ENCODE results near the gene NDUFAF7.

The NDUFAF7 gene

DNA sequence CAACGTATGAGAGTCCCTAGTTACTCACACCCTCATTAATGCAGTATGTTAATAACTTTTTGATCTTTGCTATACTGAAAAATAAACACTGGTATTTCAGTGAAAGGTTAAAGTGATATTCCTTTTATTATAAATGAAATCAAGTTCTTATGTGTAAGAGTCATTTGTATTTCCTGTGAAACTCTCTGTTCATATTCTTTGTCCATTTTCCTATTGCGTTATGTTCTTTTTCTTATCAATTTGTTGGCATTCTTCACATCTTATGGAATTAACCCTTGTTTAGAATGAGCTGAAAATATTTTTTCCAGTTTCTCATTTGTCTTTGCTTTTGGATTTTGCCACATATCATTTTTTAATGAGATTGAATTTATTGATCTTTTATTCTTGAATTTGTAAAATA, 44.8 kb downstream of the NDUFAF7 start (continued):
- TF ChIP-seq, protein P1, sequence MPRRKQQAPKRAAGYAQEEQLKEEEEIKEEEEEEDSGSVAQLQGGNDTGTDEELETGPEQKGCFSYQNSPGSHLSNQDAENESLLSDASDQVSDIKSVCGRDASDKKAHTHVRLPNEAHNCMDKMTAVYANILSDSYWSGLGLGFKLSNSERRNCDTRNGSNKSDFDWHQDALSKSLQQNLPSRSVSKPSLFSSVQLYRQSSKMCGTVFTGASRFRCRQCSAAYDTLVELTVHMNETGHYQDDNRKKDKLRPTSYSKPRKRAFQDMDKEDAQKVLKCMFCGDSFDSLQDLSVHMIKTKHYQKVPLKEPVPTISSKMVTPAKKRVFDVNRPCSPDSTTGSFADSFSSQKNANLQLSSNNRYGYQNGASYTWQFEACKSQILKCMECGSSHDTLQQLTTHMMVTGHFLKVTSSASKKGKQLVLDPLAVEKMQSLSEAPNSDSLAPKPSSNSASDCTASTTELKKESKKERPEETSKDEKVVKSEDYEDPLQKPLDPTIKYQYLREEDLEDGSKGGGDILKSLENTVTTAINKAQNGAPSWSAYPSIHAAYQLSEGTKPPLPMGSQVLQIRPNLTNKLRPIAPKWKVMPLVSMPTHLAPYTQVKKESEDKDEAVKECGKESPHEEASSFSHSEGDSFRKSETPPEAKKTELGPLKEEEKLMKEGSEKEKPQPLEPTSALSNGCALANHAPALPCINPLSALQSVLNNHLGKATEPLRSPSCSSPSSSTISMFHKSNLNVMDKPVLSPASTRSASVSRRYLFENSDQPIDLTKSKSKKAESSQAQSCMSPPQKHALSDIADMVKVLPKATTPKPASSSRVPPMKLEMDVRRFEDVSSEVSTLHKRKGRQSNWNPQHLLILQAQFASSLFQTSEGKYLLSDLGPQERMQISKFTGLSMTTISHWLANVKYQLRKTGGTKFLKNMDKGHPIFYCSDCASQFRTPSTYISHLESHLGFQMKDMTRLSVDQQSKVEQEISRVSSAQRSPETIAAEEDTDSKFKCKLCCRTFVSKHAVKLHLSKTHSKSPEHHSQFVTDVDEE (CRISPR knock-in tag; IDR thresholded peaks at IDR 0.05), result no peak
- TF ChIP-seq ARNTL (CRISPR knock-in tag; IDR thresholded peaks at IDR 0.05; ENCODE audit: borderline replicate concordance, low read depth), result no peak
- TF ChIP-seq, protein P2, sequence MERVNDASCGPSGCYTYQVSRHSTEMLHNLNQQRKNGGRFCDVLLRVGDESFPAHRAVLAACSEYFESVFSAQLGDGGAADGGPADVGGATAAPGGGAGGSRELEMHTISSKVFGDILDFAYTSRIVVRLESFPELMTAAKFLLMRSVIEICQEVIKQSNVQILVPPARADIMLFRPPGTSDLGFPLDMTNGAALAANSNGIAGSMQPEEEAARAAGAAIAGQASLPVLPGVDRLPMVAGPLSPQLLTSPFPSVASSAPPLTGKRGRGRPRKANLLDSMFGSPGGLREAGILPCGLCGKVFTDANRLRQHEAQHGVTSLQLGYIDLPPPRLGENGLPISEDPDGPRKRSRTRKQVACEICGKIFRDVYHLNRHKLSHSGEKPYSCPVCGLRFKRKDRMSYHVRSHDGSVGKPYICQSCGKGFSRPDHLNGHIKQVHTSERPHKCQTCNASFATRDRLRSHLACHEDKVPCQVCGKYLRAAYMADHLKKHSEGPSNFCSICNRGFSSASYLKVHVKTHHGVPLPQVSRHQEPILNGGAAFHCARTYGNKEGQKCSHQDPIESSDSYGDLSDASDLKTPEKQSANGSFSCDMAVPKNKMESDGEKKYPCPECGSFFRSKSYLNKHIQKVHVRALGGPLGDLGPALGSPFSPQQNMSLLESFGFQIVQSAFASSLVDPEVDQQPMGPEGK (CRISPR knock-in tag; IDR thresholded peaks at IDR 0.05; ENCODE audit: borderline replicate concordance), result no peak

DNA sequence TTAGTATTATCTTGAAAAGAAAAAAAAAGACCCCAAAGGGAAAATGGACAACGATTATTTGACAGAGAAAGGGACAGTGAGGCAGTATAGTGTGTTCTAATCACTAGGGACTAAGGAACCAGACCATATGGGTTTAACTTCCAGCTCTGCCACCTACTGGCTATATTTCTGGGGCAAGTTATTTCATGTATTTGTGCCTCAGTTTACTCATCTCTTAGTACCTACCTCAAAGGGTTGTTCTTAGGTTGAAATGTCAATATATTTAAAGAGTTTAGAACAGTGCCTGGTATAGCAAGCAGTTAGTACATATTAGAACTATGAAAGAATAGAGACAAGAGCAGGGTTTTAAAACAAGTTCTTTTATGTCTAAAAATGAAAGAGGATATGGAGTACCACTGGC, 50.5 kb downstream of the NDUFAF7 start:
- TF ChIP-seq, protein P3, sequence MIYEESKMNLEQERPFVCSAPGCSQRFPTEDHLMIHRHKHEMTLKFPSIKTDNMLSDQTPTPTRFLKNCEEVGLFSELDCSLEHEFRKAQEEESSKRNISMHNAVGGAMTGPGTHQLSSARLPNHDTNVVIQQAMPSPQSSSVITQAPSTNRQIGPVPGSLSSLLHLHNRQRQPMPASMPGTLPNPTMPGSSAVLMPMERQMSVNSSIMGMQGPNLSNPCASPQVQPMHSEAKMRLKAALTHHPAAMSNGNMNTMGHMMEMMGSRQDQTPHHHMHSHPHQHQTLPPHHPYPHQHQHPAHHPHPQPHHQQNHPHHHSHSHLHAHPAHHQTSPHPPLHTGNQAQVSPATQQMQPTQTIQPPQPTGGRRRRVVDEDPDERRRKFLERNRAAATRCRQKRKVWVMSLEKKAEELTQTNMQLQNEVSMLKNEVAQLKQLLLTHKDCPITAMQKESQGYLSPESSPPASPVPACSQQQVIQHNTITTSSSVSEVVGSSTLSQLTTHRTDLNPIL (CRISPR knock-in tag; IDR thresholded peaks at IDR 0.05; ENCODE audit: low read depth), result no peak
- TF ChIP-seq, protein P2 (CRISPR knock-in tag; IDR thresholded peaks at IDR 0.05; ENCODE audit: borderline replicate concordance), result no peak
- TF ChIP-seq GLIS3 (CRISPR knock-in tag; IDR thresholded peaks at IDR 0.05) (no peak), ESRRG (CRISPR knock-in tag; IDR thresholded peaks at IDR 0.05) (no peak), OSR1 (CRISPR knock-in tag; IDR thresholded peaks at IDR 0.05) (no peak), SNAI2 (CRISPR knock-in tag; IDR thresholded peaks at IDR 0.05) (no peak), ZC3H10 (CRISPR knock-in tag; IDR thresholded peaks at IDR 0.05) (no peak), ZNF565 (CRISPR knock-in tag; conservative IDR thresholded peaks at IDR 0.05; ENCODE audit: low read depth) (no peak), BACH2 (CRISPR knock-in tag; IDR thresholded peaks at IDR 0.05; ENCODE audit: borderline replicate concordance) (no peak), ZNF8 (CRISPR knock-in tag; IDR thresholded peaks at IDR 0.05) (no peak), ARNTL (CRISPR knock-in tag; IDR thresholded peaks at IDR 0.05; ENCODE audit: borderline replicate concordance, low read depth) (no peak), TOX (CRISPR knock-in tag; IDR thresholded peaks at IDR 0.05; ENCODE audit: borderline replicate concordance) (no peak), CSDC2 (CRISPR knock-in tag; IDR thresholded peaks at IDR 0.05) (no peak), PPARA (CRISPR knock-in tag; IDR thresholded peaks at IDR 0.05; ENCODE audit: borderline replicate concordance) (no peak), TCF4 (CRISPR knock-in tag; IDR thresholded peaks at IDR 0.05; ENCODE audit: borderline replicate concordance) (no peak)
- TF ChIP-seq, protein P4, sequence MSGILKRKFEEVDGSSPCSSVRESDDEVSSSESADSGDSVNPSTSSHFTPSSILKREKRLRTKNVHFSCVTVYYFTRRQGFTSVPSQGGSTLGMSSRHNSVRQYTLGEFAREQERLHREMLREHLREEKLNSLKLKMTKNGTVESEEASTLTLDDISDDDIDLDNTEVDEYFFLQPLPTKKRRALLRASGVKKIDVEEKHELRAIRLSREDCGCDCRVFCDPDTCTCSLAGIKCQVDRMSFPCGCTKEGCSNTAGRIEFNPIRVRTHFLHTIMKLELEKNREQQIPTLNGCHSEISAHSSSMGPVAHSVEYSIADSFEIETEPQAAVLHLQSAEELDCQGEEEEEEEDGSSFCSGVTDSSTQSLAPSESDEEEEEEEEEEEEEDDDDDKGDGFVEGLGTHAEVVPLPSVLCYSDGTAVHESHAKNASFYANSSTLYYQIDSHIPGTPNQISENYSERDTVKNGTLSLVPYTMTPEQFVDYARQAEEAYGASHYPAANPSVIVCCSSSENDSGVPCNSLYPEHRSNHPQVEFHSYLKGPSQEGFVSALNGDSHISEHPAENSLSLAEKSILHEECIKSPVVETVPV (CRISPR knock-in tag; IDR thresholded peaks at IDR 0.05), result no peak
- TF ChIP-seq, protein P5, sequence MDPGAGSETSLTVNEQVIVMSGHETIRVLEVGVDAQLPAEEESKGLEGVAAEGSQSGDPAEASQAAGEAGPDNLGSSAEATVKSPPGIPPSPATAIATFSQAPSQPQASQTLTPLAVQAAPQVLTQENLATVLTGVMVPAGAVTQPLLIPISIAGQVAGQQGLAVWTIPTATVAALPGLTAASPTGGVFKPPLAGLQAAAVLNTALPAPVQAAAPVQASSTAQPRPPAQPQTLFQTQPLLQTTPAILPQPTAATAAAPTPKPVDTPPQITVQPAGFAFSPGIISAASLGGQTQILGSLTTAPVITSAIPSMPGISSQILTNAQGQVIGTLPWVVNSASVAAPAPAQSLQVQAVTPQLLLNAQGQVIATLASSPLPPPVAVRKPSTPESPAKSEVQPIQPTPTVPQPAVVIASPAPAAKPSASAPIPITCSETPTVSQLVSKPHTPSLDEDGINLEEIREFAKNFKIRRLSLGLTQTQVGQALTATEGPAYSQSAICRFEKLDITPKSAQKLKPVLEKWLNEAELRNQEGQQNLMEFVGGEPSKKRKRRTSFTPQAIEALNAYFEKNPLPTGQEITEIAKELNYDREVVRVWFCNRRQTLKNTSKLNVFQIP (CRISPR knock-in tag; IDR thresholded peaks at IDR 0.05; ENCODE audit: borderline replicate concordance, low read depth), result no peak
- ATAC-seq, result no peak

DNA sequence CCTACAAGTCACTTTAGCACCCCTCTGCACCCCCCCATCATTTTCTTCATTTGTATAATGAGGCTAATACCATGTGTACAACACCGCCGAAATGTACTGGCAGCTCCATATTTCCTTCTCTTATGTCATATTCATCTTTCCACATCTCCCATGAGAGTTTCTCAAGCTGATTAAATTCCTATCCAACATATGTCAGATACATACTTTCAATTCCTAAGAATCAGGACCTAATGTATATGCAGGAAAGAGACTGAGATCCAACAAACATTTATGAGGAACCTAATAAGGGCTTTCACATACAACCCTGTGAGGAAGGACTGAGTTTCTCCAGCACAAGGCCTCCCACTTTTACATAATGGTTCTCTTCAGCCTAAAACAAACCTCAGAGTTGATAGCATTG, 51.3 kb downstream of the NDUFAF7 start:
- ATAC-seq, result no peak; the same call in 2 of the 3 replicates
- TF ChIP-seq ZFP3 (CRISPR knock-in tag; IDR thresholded peaks at IDR 0.05) (no peak), ZNF70 (CRISPR knock-in tag; IDR thresholded peaks at IDR 0.05) (no peak), TOX (CRISPR knock-in tag; IDR thresholded peaks at IDR 0.05; ENCODE audit: borderline replicate concordance) (no peak), ZNF565 (CRISPR knock-in tag; conservative IDR thresholded peaks at IDR 0.05; ENCODE audit: low read depth) (no peak), GLIS3 (CRISPR knock-in tag; IDR thresholded peaks at IDR 0.05) (no peak), SNAI2 (CRISPR knock-in tag; IDR thresholded peaks at IDR 0.05) (no peak), ESRRG (CRISPR knock-in tag; IDR thresholded peaks at IDR 0.05) (no peak)
- TF ChIP-seq, protein P4 (CRISPR knock-in tag; IDR thresholded peaks at IDR 0.05), result no peak
- TF ChIP-seq, protein P5 (CRISPR knock-in tag; IDR thresholded peaks at IDR 0.05; ENCODE audit: borderline replicate concordance, low read depth), result no peak
- TF ChIP-seq, protein P2 (CRISPR knock-in tag; IDR thresholded peaks at IDR 0.05; ENCODE audit: borderline replicate concordance), result no peak

All from SK-N-SH treated with all-trans-retinoic acid at 6 μM for 48 hours (cell line).